ENCODE results near the gene ZNF76. TPM values are rescaled to one million over a fixed set of nuclear protein-coding genes. Genes with fewer than 3 reads are reported as not detected.

ZNF76 gene
- total RNA-seq, 2 donors from 2014 or later, result 39.5 to 75.5 TPM

DNA sequence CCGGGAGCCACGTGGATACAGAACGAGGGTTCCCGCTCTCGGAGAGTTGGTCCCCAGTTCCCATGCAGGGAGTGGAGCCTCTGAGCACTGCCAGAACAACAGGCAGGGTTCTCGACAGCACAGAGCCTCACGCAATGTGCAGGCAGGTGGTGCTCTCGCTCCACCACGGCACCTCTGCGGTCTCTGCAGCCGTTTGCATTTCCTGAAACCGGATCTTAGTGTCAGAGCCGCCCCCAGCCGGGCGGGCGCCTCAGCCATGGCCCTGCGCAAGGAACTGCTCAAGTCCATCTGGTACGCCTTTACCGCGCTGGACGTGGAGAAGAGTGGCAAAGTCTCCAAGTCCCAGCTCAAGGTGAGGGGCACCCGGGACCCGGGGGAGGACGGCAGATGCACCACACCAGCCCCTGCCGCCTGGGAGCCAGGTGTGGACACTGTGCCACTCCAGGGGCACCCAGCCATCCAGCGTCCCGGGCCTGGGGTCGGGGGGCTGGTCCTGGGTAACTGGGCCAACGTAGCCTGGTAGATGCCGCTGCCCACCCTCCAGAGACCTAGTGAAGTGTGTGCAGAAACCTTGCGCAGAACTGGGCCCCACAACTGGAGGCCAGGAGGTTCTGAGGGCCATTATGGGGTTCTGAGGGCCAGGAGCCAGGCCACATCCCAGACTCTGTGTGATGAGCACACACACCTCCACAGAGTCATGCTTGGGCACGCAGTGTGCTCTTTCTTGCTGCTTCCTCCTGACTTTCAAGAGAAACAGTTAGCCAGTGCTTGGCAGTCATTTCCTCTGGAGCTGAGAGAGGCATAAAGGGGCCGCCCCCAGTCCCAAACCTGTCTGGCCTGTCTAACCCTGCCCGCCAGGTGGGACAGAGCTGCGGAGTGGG lies 38.3 kb downstream of the ZNF76 start, which contains the start of gene DEF6:
Gene DEF6, plus strand, starts transcription at position 218 of the 881 bp plus-strand sequence. Its CDS starts 39 bp downstream, at position 257.
- WGBS, result 19% methylated on average over 17 of the region's 35 CpGs
- intact Hi-C loops (cut with DNase I), result no loop called here
- peak; percentile 92 for DNase-seq (ENCODE audit: low spot score)
- TF ChIP-seq POLR2AphosphoS5 (IDR thresholded peaks at IDR 0.05), result peak; percentile 91
- TF ChIP-seq, protein P1, sequence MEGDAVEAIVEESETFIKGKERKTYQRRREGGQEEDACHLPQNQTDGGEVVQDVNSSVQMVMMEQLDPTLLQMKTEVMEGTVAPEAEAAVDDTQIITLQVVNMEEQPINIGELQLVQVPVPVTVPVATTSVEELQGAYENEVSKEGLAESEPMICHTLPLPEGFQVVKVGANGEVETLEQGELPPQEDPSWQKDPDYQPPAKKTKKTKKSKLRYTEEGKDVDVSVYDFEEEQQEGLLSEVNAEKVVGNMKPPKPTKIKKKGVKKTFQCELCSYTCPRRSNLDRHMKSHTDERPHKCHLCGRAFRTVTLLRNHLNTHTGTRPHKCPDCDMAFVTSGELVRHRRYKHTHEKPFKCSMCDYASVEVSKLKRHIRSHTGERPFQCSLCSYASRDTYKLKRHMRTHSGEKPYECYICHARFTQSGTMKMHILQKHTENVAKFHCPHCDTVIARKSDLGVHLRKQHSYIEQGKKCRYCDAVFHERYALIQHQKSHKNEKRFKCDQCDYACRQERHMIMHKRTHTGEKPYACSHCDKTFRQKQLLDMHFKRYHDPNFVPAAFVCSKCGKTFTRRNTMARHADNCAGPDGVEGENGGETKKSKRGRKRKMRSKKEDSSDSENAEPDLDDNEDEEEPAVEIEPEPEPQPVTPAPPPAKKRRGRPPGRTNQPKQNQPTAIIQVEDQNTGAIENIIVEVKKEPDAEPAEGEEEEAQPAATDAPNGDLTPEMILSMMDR (IDR thresholded peaks at IDR 0.05), result peak; percentile 59 to 97 (median 90)
- TF ChIP-seq POLR2A (IDR thresholded peaks at IDR 0.05), result peak; percentile 78
- Histone ChIP-seq H3K4me3 (peak within 1 kb of the TSS; percentile 43 to 55), H3K4me1 (replicated peaks) (no peaks in the 10 kb centered on the region), H3K27ac (peak within 1 kb of the TSS; percentile 86 to 88), H3K36me3 (peaks cover 0 to 17% of the 10 kb centered on the region in 2 donors), H3K9me3 (no peaks in the 10 kb centered on the region), H3K27me3 (replicated peaks; ENCODE audit: insufficient read depth) (no peaks in the 10 kb centered on the region)

DNA sequence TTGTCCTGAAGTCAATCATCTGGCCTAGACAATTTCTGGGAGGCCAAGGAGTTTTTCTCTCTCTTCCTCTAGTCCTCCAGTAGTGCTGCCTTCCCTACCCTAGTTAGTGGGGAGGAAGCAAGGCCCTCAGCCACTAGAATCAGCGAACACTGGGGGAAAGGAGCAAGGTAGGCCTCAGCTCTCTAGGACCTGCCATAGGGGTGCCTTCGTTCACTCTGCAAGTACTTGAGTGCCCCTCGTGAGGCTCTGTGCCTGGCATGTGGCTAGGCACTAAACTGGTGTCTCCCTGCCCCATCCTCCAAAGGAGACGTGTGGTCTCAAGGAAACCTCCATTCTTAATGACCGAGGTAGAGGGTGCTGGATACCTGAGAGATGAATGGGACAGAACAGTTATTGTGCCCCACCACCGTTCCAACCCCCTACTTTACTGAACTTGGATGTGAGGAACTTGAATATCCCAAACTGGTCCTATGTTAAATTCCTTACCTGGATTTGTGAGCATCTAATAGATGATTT lies 39.1 kb downstream of the ZNF76 start:
- intact Hi-C loops (cut with DNase I), result no loop called here
- H3K27me3 ChIP-seq (replicated peaks; ENCODE audit: insufficient read depth), result no peaks in the 10 kb centered on the region
- no peak for DNase-seq (ENCODE audit: low spot score)
- 64% methylated on average over 6 of the region's 6 CpGs for WGBS
- no peaks in the 10 kb centered on the region for H3K9me3 ChIP-seq
- H3K27ac ChIP-seq, result peak overlapping the region; percentile 86 to 88
- TF ChIP-seq POLR2AphosphoS5 (IDR thresholded peaks at IDR 0.05) (no peak), POLR2A (IDR thresholded peaks at IDR 0.05) (no peak)
- TF ChIP-seq, protein P1 (IDR thresholded peaks at IDR 0.05), result no peak
- peaks cover 0 to 11% of the 10 kb centered on the region in 2 donors for H3K36me3 ChIP-seq
- H3K4me3 ChIP-seq, result peak overlapping the region; percentile 43 to 55
- H3K4me1 ChIP-seq (replicated peaks), result no peaks in the 10 kb centered on the region

DNA sequence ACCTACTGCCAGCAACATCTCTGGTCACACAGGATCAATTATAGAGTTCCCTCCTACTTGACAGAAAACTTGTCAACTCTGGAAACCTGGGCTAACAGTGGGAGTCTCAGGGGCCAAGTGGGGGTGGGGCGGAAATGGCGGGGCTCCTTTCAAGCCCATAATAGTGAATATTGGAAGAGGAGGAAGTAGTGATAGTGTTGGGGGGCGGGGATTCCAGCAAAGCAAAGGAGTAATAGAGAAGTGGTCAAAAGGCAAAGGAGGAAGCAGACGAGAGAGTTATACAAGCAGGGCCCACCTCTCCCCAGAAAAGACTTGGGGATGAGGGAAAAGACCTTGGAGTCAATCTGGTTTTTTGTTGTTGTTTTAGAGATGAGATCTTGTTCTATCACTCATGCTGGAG lies 40.1 kb downstream of the ZNF76 start:
- TF ChIP-seq, protein P1 (IDR thresholded peaks at IDR 0.05), result no peak
- no peak for TF ChIP-seq POLR2A (IDR thresholded peaks at IDR 0.05)
- no peak for TF ChIP-seq POLR2AphosphoS5 (IDR thresholded peaks at IDR 0.05)
- H3K9me3 ChIP-seq, result no peaks in the 10 kb centered on the region
- no peaks in the 10 kb centered on the region for H3K4me1 ChIP-seq (replicated peaks)
- intact Hi-C loops (cut with DNase I), result no loop called here
- H3K36me3 ChIP-seq, result peaks cover 0 to 9% of the 10 kb centered on the region in 2 donors
- no peak overlapping the region for H3K4me3 ChIP-seq
- 81% methylated on average over 4 of the region's 4 CpGs for WGBS
- no peak overlapping the region for H3K27ac ChIP-seq
- no peaks in the 10 kb centered on the region for H3K27me3 ChIP-seq (replicated peaks; ENCODE audit: insufficient read depth)
- DNase-seq (ENCODE audit: low spot score), result no peak

DNA sequence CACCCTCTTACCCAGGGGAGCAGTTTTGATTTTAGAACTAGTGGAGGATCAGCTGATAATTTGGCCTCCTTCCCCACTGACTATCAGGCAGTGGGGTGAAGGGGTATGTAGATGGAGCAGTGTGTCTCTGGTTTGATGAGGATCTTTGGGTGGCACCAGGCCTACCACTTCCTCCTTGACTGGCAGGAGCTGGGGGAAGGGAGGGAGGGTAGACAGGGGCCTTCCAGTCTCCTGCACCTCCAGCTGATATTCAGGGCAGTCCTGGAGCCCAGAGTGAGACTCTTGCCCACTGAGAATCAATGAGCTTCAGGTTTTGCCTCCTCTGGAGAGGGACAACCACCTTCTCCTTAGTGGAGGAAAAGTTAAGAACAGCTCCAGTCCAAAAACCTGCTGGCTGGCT lies 41.3 kb downstream of the ZNF76 start:
- no peak for DNase-seq (ENCODE audit: low spot score)
- intact Hi-C loops (cut with DNase I), result no loop called here
- H3K27ac ChIP-seq, result no peak overlapping the region
- H3K4me3 ChIP-seq, result no peak overlapping the region
- H3K4me1 ChIP-seq (replicated peaks), result no peaks in the 10 kb centered on the region
- no peaks in the 10 kb centered on the region for H3K9me3 ChIP-seq
- H3K27me3 ChIP-seq (replicated peaks; ENCODE audit: insufficient read depth), result no peaks in the 10 kb centered on the region
- H3K36me3 ChIP-seq, result no peaks in the 10 kb centered on the region
- TF ChIP-seq, protein P1 (IDR thresholded peaks at IDR 0.05), result no peak
- TF ChIP-seq POLR2AphosphoS5 (IDR thresholded peaks at IDR 0.05), result no peak
- TF ChIP-seq POLR2A (IDR thresholded peaks at IDR 0.05), result no peak
